ENCODE data around the gene LENG9. TPM values are rescaled to one million over a fixed set of nuclear protein-coding genes. Genes with fewer than 3 reads are reported as not detected.
"Not testable (repeated sequence)": the region's sequence is repeated elsewhere in the genome, so short reads cannot be mapped to it uniquely, and the experiment has no call there.

LENG9 gene
- total RNA-seq, 1 donor from 2014 or later, result 1.7 TPM

DNA sequence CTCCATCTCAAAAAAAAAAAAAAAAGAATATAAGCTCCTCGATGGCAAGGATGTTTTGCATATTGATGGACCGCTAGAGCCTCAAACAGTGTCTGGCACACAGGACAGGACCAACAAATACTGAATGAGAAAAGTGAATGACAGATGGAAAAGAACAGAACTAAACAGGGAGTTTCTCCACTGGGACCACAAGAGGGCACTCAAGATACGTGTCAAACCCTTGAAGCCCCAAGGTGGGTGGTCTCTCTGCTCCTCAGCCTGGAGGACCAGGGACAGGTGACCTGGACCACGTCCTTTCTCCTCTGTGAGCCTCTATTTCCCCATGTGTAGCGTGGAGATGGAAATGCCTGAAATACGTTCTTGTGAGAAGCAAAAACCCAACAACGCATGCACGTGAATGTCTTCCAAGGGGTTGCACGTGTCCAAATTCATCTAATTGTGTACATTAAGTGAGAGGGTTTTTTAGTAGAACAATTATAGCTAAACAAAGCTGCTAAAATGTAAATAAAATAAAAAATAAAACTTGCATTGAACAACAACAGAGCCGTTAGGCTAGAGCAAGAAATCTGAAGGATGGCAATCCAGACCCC, 15.2 kb upstream of the LENG9 start:
- no peak for DNase-seq

DNA sequence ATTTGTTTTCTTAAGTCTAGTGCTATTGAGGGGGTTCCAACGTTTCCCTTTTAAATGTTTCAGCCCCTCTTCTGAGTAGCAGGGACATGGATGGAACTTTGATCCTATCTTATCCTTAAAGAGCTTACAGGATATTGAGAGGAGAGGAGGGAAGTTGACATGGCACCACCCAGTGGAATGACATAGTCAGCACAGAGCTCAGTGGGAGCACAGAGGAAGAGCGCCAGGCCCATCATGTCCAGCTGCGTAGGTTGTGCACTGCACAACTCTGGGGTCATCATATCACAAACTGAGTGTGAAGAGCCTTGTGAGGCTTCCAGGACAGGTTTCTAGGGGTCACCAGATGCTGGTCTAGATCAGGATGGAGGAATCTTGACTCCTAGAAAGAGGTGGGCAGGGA, 14.1 kb upstream of the LENG9 start:
- DNase-seq, result no peak

DNA sequence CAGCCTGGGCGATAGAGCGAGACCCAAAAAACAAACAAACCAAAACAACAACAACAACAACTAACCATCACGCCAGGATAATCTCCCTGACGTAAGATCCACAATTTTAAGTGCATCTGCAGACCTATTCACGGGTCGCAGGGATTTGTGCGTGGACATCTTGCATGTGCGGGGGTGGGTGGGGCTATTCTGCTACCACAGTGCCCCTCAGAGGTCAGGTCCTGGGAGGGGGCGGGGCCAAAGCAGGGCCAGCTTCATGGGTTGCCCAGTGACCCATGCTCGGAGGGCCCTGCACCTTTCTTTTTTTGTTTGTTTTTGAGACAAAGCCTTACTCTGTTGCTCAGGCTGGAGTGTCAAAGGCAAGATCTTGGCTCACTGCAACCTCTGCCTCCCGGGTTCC, 12.1 kb upstream of the LENG9 start:
- DNase-seq, result no peak

DNA sequence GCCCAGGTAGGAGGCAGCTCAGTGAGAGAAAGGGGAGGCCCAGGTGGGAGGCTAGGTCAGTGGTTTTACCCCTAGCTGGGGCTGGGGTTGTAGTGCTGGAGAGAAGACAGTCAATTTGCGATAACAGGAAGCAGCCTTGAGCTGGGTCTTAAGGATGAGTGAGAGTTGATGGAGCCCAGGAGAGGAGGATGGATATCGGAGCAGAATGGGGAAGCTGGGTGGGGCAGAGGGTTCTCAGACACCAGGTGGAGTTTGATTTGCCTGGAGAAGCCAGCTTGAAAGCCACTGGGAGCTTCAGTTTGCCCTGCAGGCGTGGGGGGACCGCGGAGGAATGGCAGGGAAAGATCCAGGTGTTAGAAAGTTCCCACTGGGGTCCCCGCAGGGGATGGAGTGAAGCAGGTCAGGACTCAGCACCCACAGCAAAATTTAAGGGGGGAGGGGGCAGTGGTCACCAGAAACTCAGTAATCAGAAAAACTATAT, 10.4 kb upstream of the LENG9 start:
- DNase-seq, result no peak

DNA sequence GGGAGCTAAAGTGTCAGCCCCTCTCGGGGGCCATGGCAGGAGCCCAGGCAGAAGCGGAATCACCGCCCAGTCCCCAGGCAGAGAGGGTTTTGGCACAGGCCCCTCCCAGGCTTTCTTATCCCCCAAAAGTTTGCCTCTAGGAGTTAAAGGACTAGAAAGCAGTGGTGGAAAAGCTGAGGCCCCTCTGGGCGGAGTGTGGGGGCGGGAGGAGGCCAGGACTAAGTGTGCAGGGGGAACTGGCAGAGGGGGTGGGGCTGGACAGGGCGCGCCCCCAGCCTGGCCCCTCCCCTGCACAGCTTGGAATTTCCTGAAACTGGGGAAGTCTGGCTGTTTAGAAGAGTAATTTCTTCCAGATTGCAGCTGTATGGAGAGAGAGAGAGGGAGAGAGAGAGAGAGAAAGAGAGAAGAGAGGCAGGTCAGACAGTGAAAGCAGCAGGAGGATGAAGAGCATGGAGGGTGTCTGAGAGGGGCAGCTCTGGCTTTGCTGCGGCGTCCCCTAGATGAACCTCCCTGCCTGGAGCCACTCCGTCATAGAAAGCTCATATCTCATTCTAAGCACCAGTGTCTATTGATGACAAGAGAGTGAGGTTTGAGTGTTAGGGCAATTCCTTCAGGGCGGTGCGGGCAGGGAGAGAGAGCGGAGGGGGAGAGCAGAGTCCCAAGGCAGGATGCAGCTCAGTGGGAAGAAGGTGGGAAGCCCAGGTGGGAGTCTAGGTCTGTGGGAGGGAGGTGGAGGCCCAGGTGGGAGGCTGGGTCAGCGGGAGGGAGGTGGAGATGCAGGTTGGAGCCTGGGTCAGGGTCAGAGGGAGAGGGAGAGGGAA, 9.7 kb upstream of the LENG9 start, which contains the start of gene CDC42EP5:
TSS of gene CDC42EP5 (minus strand) at position 226 of the 821 bp plus-strand sequence. CDS start 7,749 bp downstream, outside the sequence.
- peak; percentile 97 for DNase-seq

DNA sequence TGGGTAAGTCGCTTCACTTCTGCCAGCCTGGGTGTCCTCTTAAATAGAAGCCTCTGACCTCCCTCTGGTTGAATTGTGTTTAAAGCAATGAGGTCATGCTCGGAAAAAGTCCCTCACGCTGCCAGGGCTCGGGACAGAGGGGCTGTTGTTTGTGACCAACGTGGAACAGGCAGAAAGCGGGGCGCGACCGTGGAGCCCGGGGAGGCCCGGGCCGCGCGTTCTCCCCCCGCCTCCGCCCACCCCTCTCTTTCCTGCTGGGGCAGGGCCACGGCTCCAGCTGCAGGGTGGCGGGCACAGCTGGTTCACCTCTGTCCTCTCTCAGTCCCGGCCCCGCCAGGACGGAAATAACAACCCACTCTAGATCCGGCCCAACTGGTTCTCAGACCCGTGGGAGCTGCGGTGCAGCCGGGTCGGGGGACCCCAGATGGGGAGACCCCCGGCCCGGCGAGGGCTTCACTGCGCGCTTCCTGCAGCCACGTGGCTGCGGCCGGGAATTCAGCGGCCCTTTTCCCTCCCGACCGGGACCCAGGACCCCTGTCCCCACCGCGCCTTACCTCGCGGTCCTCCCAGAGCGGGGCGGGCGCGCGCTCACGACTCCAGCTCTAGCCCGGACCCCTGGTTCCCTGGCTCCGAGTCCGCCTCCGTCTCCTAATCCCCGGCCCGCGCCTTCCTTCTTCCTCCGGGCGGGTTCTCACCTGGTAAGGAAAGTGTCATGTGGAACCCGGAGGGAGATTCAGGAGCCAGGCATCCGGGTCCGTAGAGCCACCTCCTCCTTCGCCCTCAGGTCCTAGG, 7.6 kb upstream of the LENG9 start:
- peak; percentile 71 for DNase-seq

DNA sequence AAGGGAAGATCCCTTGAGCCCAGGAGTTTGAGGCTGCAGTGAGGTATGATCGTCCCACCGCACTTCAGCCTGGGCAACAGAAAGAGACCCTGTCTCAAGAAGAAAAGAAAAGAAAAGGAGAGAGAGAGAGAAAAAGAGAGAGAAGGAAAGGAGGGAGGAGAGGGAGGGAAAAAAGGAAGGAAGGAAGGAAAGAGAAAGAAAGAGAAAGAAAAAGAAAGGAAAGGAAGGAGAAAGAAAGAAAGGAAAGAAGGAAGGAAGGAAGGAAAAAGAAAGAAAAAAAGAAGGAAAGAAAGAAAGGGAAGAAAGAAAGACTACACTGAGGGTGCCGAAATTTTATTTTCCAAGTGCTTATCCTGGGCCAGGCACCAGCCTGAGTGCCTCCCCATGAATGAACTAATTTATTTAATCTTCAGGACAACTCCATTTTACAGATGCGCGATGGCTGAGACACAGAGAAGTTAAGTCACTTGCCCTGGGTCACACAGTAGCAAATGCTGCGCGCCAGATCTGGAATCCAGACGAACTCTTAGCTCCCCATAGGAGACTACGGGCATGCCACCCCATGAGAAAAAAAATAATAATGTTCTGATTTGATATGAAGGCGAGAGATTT, 6.8 kb upstream of the LENG9 start:
- no peak for DNase-seq

DNA sequence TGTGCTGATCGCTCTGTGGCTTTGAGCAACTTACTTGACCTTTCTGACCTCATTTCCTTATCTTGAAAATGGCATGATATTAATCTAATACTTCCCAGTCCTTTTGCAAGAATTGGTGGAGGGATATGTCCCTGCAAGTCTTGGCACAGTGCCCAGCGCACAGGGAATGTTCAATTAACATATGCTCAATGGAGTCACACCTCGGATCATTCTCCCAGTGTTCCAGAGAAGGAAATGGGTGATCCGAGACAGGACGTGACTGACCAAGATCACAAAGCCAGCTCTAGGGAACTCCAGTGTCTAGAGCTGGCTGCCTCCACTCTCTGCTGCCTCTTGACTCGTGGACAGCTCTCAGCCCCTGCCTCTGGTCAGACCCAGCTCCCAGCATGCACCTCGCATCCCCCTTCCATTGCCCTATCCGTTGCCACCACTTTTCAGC, 5.9 kb upstream of the LENG9 start:
- peak; percentile 23 for DNase-seq

DNA sequence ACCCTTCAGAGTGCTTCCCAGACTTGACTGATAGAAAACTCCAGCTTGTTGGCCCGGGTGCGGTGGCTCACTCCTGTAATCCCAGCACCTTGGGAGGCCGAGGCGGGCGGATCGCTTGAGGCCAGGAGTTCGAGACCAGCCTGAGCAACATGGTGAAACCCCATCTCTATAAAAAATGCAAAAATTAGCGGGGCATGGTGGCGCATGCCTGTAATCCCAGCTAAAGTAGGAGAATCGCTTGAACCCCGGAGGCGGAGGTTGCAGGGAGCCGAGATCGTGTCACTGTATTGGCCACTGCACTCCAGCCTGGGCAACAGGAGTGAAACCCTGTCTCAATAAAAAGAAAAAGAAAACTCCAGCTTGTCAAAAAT, 2.5 kb upstream of the LENG9 start:
- not testable (repeated sequence) for DNase-seq

DNA sequence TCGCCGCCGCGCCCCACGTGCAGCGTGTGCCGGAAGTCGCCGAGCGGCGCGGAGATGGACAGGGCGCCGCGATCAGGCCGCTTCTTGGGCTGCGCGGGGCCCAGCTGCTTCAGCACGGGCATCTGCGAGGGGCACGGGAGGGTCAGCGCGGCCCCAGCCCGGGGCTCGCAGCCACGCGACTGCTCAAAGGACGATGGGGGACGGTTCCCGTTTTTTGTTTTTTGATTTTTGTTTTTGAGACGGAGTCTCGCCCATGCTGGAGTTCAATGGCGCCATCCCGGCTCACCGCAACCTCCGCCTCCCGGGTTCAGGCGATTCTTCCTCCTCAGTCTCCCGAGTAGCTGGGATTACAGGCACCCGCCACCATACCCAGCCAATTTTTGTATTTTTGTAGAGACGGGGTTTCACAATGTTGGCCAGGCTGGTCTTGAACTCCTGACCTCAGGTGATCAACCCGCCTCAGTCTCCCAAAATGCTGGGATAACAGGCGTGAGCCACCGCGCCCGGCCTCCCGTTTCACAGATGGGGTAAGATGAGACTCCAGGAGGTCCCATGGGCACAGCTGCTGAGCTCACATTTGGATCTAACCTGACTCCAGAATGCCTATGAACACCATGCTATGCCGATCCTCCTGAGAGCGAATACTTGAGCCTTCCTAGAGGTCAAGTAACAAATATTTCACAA, 2.0 kb upstream of the LENG9 start:
- DNase-seq, result no peak

DNA sequence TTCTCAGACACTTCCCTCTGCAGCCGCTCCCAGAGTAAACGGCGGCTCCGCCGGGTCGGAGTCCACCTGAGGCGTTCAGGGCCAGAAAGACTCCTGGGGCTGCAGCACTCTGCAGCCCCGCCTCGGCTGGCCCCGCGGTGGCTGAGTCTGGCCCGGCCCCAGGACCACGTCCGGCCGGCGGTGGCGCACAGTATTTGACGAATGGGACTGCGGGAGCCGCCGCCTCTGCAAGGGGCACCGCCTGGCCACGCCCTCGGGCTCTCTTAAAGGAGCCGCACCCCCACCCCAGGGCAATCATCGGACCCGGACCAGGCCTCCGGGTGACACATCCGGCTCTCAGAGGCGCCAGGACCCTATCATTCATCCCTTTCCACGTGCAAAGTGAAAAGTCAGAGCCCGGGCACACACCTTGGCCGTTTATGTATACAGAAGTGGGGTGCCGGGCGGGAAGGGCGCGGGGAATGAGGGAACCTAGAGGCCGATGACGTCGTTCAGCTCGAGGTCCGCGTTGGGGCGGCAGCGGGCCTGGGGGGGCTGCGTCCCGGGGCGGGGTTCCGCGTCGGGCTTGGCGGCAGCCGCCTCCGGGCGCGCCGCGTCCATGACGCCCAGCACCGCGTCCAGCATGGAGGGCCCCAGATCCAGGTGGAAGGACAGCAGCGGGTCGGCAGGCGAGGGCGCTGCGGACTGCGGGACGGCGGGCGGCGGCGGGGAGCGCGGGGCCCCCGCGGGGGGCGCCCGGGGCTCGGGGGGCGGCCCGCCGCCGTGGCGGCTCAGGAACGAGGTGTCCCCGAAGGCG, 1.2 kb upstream of the LENG9 start:
- DNase-seq, result peak; percentile 85

DNA sequence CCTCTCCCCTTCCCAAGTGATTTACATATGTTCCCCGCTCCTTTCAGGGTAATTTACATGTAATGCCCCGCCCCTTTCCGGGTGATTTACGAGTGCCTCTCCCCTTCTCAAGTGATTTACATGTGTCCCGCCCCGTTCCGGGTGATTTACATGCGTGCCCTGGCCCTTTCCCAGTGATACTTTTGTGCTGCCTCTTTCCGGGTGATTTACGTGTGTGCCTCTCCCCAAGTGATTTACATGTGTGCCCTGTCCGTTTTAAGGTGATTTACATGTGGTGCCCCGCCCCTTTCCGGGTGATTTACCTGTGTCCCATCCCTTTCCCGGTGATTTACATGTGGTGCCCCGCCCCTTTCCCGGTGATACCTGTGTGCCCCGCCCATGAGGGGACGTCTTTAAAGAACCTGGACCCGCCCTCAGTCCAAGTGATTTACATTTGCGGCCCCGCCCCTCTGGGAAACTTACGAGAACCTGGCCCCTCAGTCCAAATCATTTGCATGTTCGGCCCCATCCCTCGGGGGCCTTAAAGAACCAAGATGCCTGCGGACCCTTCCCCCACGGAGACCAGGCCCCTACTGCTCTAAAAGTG, 559 bp upstream of the LENG9 start:
- DNase-seq, result peak; percentile 99

DNA sequence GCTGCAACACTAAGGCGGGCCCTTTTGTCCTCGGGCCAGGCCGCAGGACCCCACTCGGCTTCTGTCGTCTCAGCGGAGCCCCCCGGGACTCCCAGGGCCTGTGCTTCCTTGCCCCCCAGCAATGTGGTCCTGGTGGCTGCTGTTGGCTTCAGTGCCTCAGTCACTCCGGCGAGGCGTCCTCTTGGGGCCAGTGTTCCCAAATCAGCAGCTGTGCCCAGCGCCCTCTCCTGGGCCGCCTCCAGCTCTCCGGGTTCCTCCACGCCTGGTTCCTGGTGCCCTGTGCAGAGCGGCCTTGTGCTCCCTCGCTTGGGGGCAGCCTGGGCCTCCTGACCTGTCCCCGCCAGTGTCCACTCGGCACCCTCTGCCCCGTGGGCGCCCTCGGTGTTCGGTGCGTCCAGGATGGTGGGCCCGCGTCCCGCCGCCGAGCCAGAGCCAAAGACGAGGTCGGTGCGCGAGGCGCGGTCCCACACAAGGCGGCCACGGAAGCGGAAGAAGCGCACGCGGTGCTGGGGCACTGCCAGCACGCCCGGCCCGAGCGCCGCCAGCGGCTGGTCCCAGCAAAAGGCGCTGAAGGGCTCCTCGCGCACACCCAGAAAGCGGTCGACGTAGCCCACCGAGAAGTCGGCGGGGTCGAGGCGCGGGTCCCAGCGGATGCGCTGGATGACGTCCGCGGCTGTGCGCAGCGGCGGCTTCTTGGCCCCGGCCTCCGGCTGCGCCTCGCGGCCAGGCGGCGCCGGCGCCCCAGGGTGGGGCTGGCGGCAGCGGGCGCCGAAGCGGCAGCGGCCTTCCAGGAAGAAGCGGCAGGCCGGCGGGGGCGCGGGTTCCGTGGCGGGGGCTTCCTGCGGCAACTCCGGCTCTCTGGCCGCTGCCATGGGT, 685 bp downstream of the LENG9 start:
- DNase-seq, result peak; percentile 55

DNA sequence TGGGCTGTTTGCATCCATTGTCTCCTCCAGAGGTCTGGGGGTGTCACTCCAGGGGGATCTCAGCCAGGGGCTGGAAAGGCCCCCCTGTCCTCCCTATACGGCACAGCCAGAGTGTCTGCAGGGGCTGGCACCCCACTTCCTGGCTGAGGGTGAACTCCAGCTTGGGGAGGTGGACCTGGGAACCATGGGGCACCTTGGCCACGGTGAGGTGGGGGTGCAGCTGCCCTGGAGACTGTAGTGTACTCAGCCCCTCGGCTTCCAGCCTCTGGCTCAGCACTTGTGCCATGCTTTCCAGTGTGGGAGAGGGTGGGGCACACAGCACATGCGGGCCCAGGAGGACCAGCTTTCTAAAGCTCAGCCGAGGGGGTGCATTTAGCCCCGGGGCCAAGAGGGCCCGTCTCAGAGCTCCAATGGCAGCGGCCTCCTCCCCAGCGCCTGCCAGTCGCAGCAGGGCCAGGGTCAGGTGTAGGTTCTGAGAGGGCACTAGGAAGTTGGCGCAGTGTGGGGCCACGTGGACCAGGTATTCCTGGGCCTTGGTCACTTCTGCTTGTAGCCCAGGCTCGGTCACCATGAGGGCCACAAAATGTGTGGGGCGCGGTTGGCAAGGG, 1.4 kb downstream of the LENG9 start:
- DNase-seq, result no peak

DNA sequence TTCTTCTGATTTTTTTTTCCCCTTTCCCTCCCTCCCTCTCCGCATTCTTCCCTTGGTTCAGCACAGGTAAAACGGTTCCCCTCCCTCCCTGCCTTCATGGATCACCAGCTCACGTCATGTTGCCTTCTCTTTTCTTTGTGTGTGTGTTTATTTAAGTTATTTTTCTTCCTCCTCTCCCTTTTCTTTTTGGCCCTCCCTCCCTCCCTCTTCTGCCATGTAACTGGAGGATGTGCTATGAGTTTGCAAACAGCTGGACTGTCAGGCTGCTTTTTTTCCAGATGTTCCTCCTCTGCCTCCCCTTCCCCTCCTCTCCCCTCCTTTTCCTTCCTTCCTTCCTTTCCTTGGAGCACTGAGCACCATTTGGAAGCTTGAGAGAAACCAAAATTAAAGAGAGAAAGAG, 2.0 kb downstream of the LENG9 start:
- peak; percentile 43 for DNase-seq

DNA sequence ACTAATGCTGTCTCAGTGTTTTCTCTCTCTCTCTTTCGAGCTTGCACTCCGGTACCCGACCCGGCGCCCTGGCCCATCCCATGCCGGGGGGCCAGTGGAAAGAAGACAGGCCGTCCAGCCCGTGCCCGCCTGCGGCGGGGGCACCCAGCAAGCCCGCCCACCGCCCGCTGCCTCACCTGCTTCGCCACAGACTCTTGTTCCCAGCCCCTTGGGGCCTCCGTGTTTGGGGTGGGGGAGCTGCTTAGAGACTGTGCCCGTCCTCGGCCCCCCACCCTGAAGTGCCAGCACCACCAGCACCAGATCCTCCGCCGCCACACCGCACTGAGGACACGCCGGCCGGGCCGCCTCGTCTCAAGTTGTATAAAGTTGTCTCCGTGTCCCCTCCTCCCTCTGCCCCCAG, 2.4 kb downstream of the LENG9 start:
- DNase-seq, result no peak

DNA sequence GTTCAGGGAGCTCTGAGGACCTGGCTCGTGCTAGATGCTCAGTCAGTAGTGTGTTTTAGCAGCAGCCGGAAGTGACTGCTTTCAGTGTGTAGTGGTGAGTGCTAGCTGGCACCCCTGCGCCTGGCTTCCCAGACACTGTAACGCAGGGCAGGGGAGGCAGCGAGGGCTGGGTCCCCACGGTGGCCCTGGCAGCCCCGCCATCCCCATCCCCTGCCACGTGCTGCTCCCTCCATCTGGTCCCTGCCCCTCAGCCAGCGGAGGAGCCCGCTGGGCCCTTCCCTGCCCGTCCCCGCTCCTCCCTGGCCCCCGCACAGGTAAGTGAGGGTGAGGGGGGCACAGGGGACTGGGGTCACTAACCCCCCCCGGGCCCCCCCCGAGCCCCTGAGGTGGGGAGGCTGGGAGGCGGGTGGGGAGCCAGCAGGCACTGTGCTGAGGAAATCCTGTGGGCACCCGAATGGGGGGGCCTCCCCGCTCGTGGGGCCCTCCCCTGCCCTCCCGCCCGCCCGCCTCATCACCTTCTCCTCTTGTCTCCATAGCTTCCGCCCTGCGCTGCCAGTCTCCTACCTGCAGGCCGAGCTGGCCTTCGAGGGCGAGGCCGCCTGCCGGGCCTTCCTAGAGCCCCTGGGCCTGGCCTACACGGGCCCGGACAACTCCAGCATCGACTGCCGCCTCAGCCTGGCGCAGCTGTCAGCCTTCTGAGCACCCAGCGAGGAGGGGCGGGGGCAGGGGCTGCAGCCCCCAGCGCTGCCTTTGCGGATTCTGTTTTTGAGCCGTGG, 3.2 kb downstream of the LENG9 start:
- no peak for DNase-seq

All from skin of body (tissue), 2 donors.